K562 (cell line): Measurements from ENCODE around the gene MBL2. TPM values are rescaled to one million over a fixed set of nuclear protein-coding genes. Genes with fewer than 3 reads are reported as not detected.

Experiments
- ATAC-seq: fragments of 200-7000 bp; cut with Tn5 transposase; 3 replicates; pipeline ENCODE4 v1.9.1; 2020; ENCODE audit warnings: moderate library complexity
- BruUV-seq: library from RNA; stranded (reverse); fragments of 400-500 nt; replicated peaks from 2 replicates; lab custom pipeline; 2021; lab: Mats Ljungman, UMichigan
- CTCF ChIA-PET: fragments of 300-600 bp; formaldehyde crosslinking; extraction: SDS; loops from one replicate; lab custom pipeline; 2021; ENCODE audit warnings: low intra/inter-chr PET ratio; lab: Yijun Ruan, JAX
- POLR2A ChIA-PET: fragments of 300-600, 350-650 bp; sonication (Branson Sonifier 250); formaldehyde crosslinking; extraction: SDS; loops from one replicate; lab custom pipeline; 2021; ENCODE audit warnings: antibody characterized with exemption, inconsistent platforms; lab: Yijun Ruan, JAX
- DNase-seq, 4 experiments: peaks; one replicate each; pipeline versions ENCODE4 v3.0.0 to v3.0.0-alpha.2; 2011 to 2018; ENCODE audit warnings: low spot score in 3 of 4, mixed read lengths in 3 of 4; ENCODE audit errors: extremely low read depth in 1 of 4
- FAIRE-seq: peaks from 2 replicates; lab custom pipeline; 2011; peaks lifted over from hg19 to GRCh38; lab: Jason Lieb, UNC
- H2AFZ ChIP-seq: 2 replicates; pipeline ENCODE4 v1.6.0; 2011; ENCODE audit warnings: low read depth, low read length, control low read depth, inconsistent platforms
- H3K27ac ChIP-seq: fragments of 200-600 bp; 3 replicates; pipeline ENCODE4 v1.8.0; 2011; ENCODE audit warnings: low read depth, mild to moderate bottlenecking, control low read depth, inconsistent platforms, low read length, moderate library complexity, mixed read lengths; ENCODE audit errors: extremely low read depth
- H3K27me3 ChIP-seq, 2 experiments: fragments of 300-600 bp in 1 of 2; 2 replicates in 1 of 2; 3 replicates in 1 of 2; pipeline versions ENCODE4 v1.6.0 to v1.8.0; 2011; ENCODE audit warnings: inconsistent platforms in 2 of 2, low read length in 2 of 2, mild to moderate bottlenecking in 1 of 2, mixed read lengths in 1 of 2, moderate library complexity in 1 of 2; ENCODE audit not compliant: control insufficient read depth in 2 of 2, insufficient read depth in 2 of 2
- H3K36me3 ChIP-seq: fragments of 300-600 bp; 3 replicates; pipeline ENCODE4 v1.8.0; 2011; ENCODE audit warnings: mild to moderate bottlenecking, low read length, inconsistent platforms; ENCODE audit not compliant: control insufficient read depth, insufficient read depth
- H3K4me1 ChIP-seq, 2 experiments: fragments of 200-600 bp in 1 of 2; replicated peaks in 1 of 2; 2 replicates in 1 of 2; 3 replicates in 1 of 2; pipeline versions ENCODE4 v1.5.1 to v1.8.0; 2011; ENCODE audit warnings: inconsistent platforms in 2 of 2, low read length in 2 of 2, mild to moderate bottlenecking in 1 of 2, mixed read lengths in 1 of 2, moderate library complexity in 1 of 2; ENCODE audit not compliant: control insufficient read depth in 2 of 2, insufficient read depth in 2 of 2
- H3K4me2 ChIP-seq: 2 replicates; pipeline ENCODE4 v1.6.1; 2011; ENCODE audit warnings: low read length, control low read depth, inconsistent platforms, mixed read lengths; ENCODE audit not compliant: insufficient read depth
- H3K4me3 ChIP-seq: fragments of 200-600 bp; sonication (generic), shearing (Covaris generic); 2 replicates; pipeline ENCODE4 v1.5.1; 2016; ENCODE audit warnings: control low read depth, inconsistent platforms
- H3K79me2 ChIP-seq: fragments of 200-600 bp; 3 replicates; pipeline ENCODE4 v1.8.0; 2011; ENCODE audit warnings: low read length, inconsistent platforms; ENCODE audit not compliant: control insufficient read depth, insufficient read depth
- H3K9ac ChIP-seq, 2 experiments: 2 replicates each; pipeline versions ENCODE4 v1.6.0 to v1.6.1; 2011; ENCODE audit warnings: low read depth in 2 of 2, low read length in 2 of 2, control low read depth in 1 of 2, inconsistent platforms in 1 of 2, mild to moderate bottlenecking in 1 of 2, mixed read lengths in 1 of 2; ENCODE audit not compliant: insufficient read depth in 1 of 2
- H3K9me1 ChIP-seq: one replicate; pipeline ENCODE4 v1.6.0; 2011; ENCODE audit warnings: inconsistent platforms, mild to moderate bottlenecking, low read length, moderate library complexity; ENCODE audit not compliant: control insufficient read depth, insufficient read depth
- H3K9me3 ChIP-seq: replicated peaks from 2 replicates; pipeline ENCODE4 v1.5.1; 2011; ENCODE audit warnings: low read depth, low read length, inconsistent platforms; ENCODE audit not compliant: control insufficient read depth, insufficient read depth
- H4K20me1 ChIP-seq: replicated peaks from 2 replicates; pipeline ENCODE4 v1.6.1; 2011; ENCODE audit warnings: low read length, inconsistent platforms, mixed read lengths; ENCODE audit not compliant: control insufficient read depth, insufficient read depth
- E2F4 ChIP-seq: sonication (generic); formaldehyde crosslinking; IDR thresholded peaks from 2 replicates; pipeline ENCODE4 v1.8.0; 2022; ENCODE audit warnings: mild to moderate bottlenecking, low read depth, missing genetic modification reagents
- GABPB2 ChIP-seq: fragments of 250-450 bp; sonication (Bioruptor Pico); conservative IDR thresholded peaks from 2 replicates; pipeline ENCODE4 v1.5.1; 2021; ENCODE audit warnings: mild to moderate bottlenecking
- HDAC2 ChIP-seq: fragments of 450-650 bp; IDR thresholded peaks from 2 replicates; pipeline ENCODE4 v1.6.1; 2016; ENCODE audit warnings: mild to moderate bottlenecking
- MBD2 ChIP-seq: sonication (generic); IDR thresholded peaks from 2 replicates; pipeline ENCODE4 v1.6.1; 2016; ENCODE audit warnings: low read depth, borderline replicate concordance
- SLC30A9 ChIP-seq: fragments of 250-450 bp; sonication (Bioruptor Pico); IDR thresholded peaks from 2 replicates; pipeline ENCODE4 v1.8.0; 2022; ENCODE audit warnings: mild to moderate bottlenecking, moderate library complexity
- TAF15 ChIP-seq: fragments of 200-400 bp; formaldehyde crosslinking; IDR thresholded peaks from 2 replicates; pipeline ENCODE4 v1.6.1; 2017; ENCODE audit warnings: mild to moderate bottlenecking, low read depth, low read length, moderate library complexity
- ZBTB26 ChIP-seq: fragments of 450-650 bp; formaldehyde crosslinking; IDR thresholded peaks from 2 replicates; pipeline ENCODE4 v1.4.0; 2022; ENCODE audit warnings: missing genetic modification characterization
- ZBTB8A ChIP-seq: fragments of 450-650 bp; IDR thresholded peaks from 2 replicates; pipeline ENCODE4 v1.6.1; 2018; ENCODE audit warnings: mild to moderate bottlenecking, moderate library complexity; ENCODE audit not compliant: partially characterized antibody
- ZNF282 ChIP-seq: sonication (generic); formaldehyde crosslinking; IDR thresholded peaks from 2 replicates; pipeline ENCODE4 v1.8.1; 2023; ENCODE audit warnings: missing genetic modification reagents
- ZNF318 ChIP-seq, 2 experiments: fragments of 450-650 bp; IDR thresholded peaks; 2 replicates each; pipeline ENCODE4 v1.6.1; 2016; ENCODE audit warnings: mild to moderate bottlenecking in 2 of 2, borderline replicate concordance in 1 of 2, low read depth in 1 of 2, moderate library complexity in 1 of 2
- ZNF347 ChIP-seq: fragments of 450-650 bp; formaldehyde crosslinking; IDR thresholded peaks from 2 replicates; pipeline ENCODE4 v1.4.0; 2020; ENCODE audit warnings: low read depth, mild to moderate bottlenecking, moderate library complexity
- WGBS: fragments of 100-300 bp; shearing (Covaris generic); methylation state at CpG from one replicate; pipeline ENCODE4 v1.1.6; 2016; ENCODE audit warnings: low coverage, mixed read lengths; ENCODE audit not compliant: insufficient coverage; ENCODE audit errors: missing lambda C conversion rate; 5-methylcytosine and 5-hydroxymethylcytosine counted together
- in situ Hi-C: fragments of 300-500 bp; cut with MboI; formaldehyde crosslinking; loops from 4 replicates; pipeline ENCODE4 v1.15.0; 2018; ENCODE audit warnings: inconsistent platforms, mixed read lengths
- intact Hi-C: fragments of 100-400 bp; cut with micrococcal nuclease; formaldehyde crosslinking; loops from 2 replicates; pipeline ENCODE4 v1.14.2; 2022
- polyA plus RNA-seq, 8 experiments: library from polyadenylated mRNA; depleted of rRNA in 4 of 8; stranded (reverse) in 5 of 8; unstranded in 3 of 8; fragments of >200 nt; fragmentation: Nextera tagmentation in 2 of 8; fragmentation: Illumina TruSeq in 1 of 8; extraction: Ambion mirVana in 2 of 8; extraction: Trizol in 1 of 8; gene quantifications; 2 replicates each; pipeline versions ENCODE4 v1.2.1 to v1.2.3, GENCODE V29; 2011 to 2014; ENCODE audit warnings: inconsistent platforms in 1 of 8, missing spikeins in 1 of 8
- total RNA-seq, 7 experiments: library from RNA; depleted of rRNA in 6 of 7; stranded (reverse); fragments of >200 nt in 6 of 7; fragmentation: Illumina TruSeq in 2 of 7; extraction: Trizol in 2 of 7; gene quantifications; 2 replicates each; pipeline versions ENCODE4 v1.2.1 to v1.2.3, GENCODE V29; 2011 to 2021; ENCODE audit warnings: low replicate concordance in 1 of 7

The MBL2 gene
- total and polyA plus RNA-seq, 9 of the 15 experiments (the other 6 are each of a cell fraction or from before 2014, with no cell fraction given): not detected

- ChIA-PET POLR2A (no interaction called here), CTCF (no interaction called here)
- ATAC-seq: no peak
- Histone ChIP-seq H3K36me3 (no peaks in the 10 kb centered on the region), H3K27ac (no peak overlapping the region), H3K9me1 (no peaks in the 10 kb centered on the region), H3K4me3 (no peak overlapping the region), H4K20me1 (no peaks in the 10 kb centered on the region), H3K4me2 (no peak overlapping the region), H2AFZ (no peak overlapping the region), H3K27me3 (no peaks in the 10 kb centered on the region), H3K9me3 (no peaks in the 10 kb centered on the region; the same call in 1 of the 2 replicates), H3K9ac (no peak overlapping the region), H3K4me1 (no peaks in the 10 kb centered on the region), H3K79me2 (no peaks in the 10 kb centered on the region)
- no peak for FAIRE-seq
- no TSS peak for BruUV-seq
- 3% methylated on average over 4 of the region's 4 CpGs for WGBS
- intact Hi-C loops (loop anchor here (10.0 kb wide), 1 partner anchor 75 kb away; no protein-coding TSS in a partner anchor), in situ Hi-C loops (no loop called here)
- no peak for DNase-seq
- TF ChIP-seq TAF15: no peak
- TF ChIP-seq ZNF318 (IDR thresholded peaks at IDR 0.05; ENCODE audit: borderline replicate concordance in 1 of 2, low read depth in 1 of 2): no peak
- TF ChIP-seq ZBTB26 (CRISPR knock-in tag): no peak
- TF ChIP-seq SLC30A9 (CRISPR knock-in tag): no peak
- TF ChIP-seq MBD2: no peak
- no peak for TF ChIP-seq ZNF347
- no peak for TF ChIP-seq ZBTB8A
- TF ChIP-seq E2F4: no peak
- TF ChIP-seq HDAC2: no peak
- TF ChIP-seq ZNF282: no peak
- TF ChIP-seq GABPB2 (CRISPR knock-in tag): no peak
These were observed 52.6 kb downstream of the MBL2 start for GRCh38 chr10:52720018-52720417.
